IPS-18c (cell line): ENCODE measurements around the gene ADI1.
"Not testable (repeated sequence)": the region's sequence is repeated elsewhere in the genome, so short reads cannot be mapped to it uniquely, and the experiment has no call there.

Source experiments
- H3K4me3 ChIP-seq: 2 replicates; pipeline ENCODE4 v1.7.0; 2013; ENCODE audit warnings: low read depth, mild to moderate bottlenecking, low read length, moderate library complexity; ENCODE audit not compliant: insufficient read depth
- H3K9me3 ChIP-seq: one replicate; pipeline ENCODE4 v1.6.1; 2013; ENCODE audit warnings: mild to moderate bottlenecking, low read length, moderate library complexity; ENCODE audit not compliant: control insufficient read depth, insufficient read depth

ADI1 gene

GRCh38 chr2:3449936-3450335, 69.4 kb downstream of the ADI1 start:
- Histone ChIP-seq H3K9me3 (no peaks in the 10 kb centered on the region), H3K4me3 (no peak overlapping the region)

GRCh38 chr2:3449086-3449485, 70.2 kb downstream of the ADI1 start:
- H3K4me3 ChIP-seq = no peak overlapping the region
- H3K9me3 ChIP-seq = no peaks in the 10 kb centered on the region

DNA sequence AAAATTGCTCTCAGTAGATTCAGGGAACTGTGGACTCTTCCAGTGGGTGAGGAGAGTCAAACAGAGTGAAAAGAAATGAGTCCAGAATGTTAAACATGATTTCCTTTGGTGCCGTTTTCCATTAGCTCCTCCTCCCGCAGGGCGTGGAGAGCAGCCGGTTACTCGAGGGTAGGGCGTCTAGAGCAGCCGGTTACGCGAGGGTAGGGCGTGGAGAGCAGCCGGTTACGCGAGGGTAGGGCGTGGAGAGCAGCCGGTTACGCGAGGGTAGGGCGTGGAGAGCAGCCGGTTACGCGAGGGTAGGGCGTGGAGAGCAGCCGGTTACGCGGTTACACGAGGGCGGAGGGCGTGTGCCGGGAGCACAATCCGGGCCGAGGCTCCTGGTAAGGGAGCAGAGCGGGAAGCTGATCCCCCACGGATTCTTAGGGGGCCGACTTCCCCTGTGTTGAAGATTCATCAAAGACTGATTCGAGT, 70.9 kb downstream of the ADI1 start:
- not testable (repeated sequence) for H3K9me3 ChIP-seq, H3K4me3 ChIP-seq

DNA sequence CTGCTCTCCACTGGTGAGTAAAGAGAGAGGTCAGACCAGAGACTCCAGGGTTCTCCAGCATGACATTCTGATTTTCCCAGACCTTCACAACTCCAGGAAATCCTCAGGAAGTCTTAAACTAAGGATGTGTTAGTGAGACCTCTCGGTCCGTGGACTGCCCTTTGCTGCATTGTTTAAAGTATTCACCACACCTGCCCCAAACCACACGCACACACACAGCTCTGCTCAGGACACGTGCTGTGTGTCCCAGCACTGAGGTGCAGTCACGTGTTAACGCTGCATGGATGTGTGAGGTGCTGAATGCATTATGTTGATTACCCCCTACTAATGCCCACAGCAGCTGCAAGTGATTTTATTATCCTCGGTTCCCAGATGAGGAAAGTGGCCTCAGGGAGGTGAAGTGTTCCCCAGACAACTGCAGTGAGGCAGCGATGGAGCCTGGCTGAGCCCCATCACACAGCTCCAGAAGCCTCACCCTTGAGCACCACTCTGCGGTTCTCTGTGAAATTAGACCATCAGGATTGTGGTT, 71.5 kb downstream of the ADI1 start:
- Histone ChIP-seq H3K9me3 (no peaks in the 10 kb centered on the region), H3K4me3 (no peak overlapping the region)
